Thyroid gland (tissue), 4 donors: ENCODE data around the gene KAZN.

Source experiments
- CTCF ChIP-seq, 6 experiments: fragments of 200-600 bp in 3 of 6; fragments of 450-650 bp in 3 of 6; sonication (generic) in 3 of 6; IDR thresholded peaks; one replicate each; pipeline ENCODE4 v1.5.1; 2016 to 2019; ENCODE audit warnings: antibody characterized with exemption in 6 of 6, mild to moderate bottlenecking in 2 of 6, inconsistent platforms in 1 of 6, moderate library complexity in 1 of 6
- POLR2A ChIP-seq, 2 donors: fragments of 450-650 bp; IDR thresholded peaks; one replicate each; pipeline ENCODE4 v1.6.1; 2017; ENCODE audit warnings: antibody characterized with exemption in 2 of 2, mild to moderate bottlenecking in 2 of 2, moderate library complexity in 1 of 2

- TF ChIP-seq CTCF (IDR thresholded peaks at IDR 0.05) (no peak), POLR2A (IDR thresholded peaks at IDR 0.05) (no peak)
Observed at GRCh38 chr1:14873677-14874076, 275.2 kb downstream of the KAZN start.
